PC-3 (cell line): ENCODE data around the gene INTS1. TPM values are rescaled to one million over a fixed set of nuclear protein-coding genes. Genes with fewer than 3 reads are reported as not detected.

Experiments used
- ATAC-seq: fragments of 200-7000 bp; cut with Tn5 transposase; 2 replicates; pipeline ENCODE4 v1.9.1; 2020; ENCODE audit warnings: mild to moderate bottlenecking, moderate library complexity
- BruUV-seq: library from RNA; stranded (reverse); fragments of 400-500 nt; replicated peaks from 2 replicates; lab custom pipeline; 2021; lab: Mats Ljungman, UMichigan
- CTCF ChIA-PET: fragments of 300-600 bp; sonication (Branson Sonifier 250); formaldehyde crosslinking; loops from one replicate; lab custom pipeline; 2022; ENCODE audit warnings: antibody characterized with exemption; lab: Charles Lee
- POLR2A ChIA-PET: fragments of 300-600 bp; sonication (Branson Sonifier 250); formaldehyde crosslinking; loops from one replicate; lab custom pipeline; 2022; ENCODE audit warnings: antibody characterized with exemption; ENCODE audit not compliant: unreplicated experiment; lab: Charles Lee
- DNase-seq: peaks from one replicate; pipeline ENCODE4 v3.0.0-alpha.2; 2015
- H2AFZ ChIP-seq: fragments of 300-600 bp; sonication (generic); 2 replicates; pipeline ENCODE4 v1.6.0; 2016; ENCODE audit warnings: antibody characterized with exemption, low read length
- H3F3A ChIP-seq: fragments of 300-600 bp; sonication (generic); one replicate; pipeline ENCODE4 v1.6.0; 2017; ENCODE audit warnings: antibody characterized with exemption, low read length, control low read depth, mild to moderate bottlenecking; ENCODE audit not compliant: unreplicated experiment
- H3K27ac ChIP-seq: fragments of 300-600 bp; sonication (generic); 2 replicates; pipeline ENCODE4 v1.5.1; 2016; ENCODE audit warnings: mild to moderate bottlenecking, low read length
- H3K27me3 ChIP-seq: fragments of 300-600 bp; sonication (generic); 2 replicates; pipeline ENCODE4 v1.6.1; 2016; ENCODE audit warnings: low read length, mixed read lengths
- H3K36me3 ChIP-seq: fragments of 300-600 bp; sonication (generic); 2 replicates; pipeline ENCODE4 v1.6.1; 2016; ENCODE audit warnings: low read depth, mixed run types, low read length, mixed read lengths
- H3K4me1 ChIP-seq: fragments of 300-600 bp; sonication (generic); 2 replicates; pipeline ENCODE4 v1.5.1; 2016; ENCODE audit warnings: low read length; ENCODE audit not compliant: insufficient read depth
- H3K4me2 ChIP-seq: fragments of 300-600 bp; sonication (generic); 2 replicates; pipeline ENCODE4 v1.6.0; 2016; ENCODE audit warnings: low read length
- H3K4me3 ChIP-seq: fragments of 300-600 bp; sonication (generic); 2 replicates; pipeline ENCODE4 v1.5.1; 2016; ENCODE audit warnings: mild to moderate bottlenecking, low read length, mixed read lengths
- H3K79me2 ChIP-seq: fragments of 300-600 bp; sonication (generic); 2 replicates; pipeline ENCODE4 v1.6.1; 2017; ENCODE audit warnings: low read length, mixed read lengths
- H3K9ac ChIP-seq: fragments of 300-600 bp; sonication (generic); 2 replicates; pipeline ENCODE4 v1.6.0; 2016; ENCODE audit warnings: mild to moderate bottlenecking, low read length
- H3K9me2 ChIP-seq: fragments of 300-600 bp; sonication (generic); replicated peaks from 2 replicates; pipeline ENCODE4 v1.6.1; 2016; ENCODE audit warnings: mixed run types, low read length, mixed read lengths
- H3K9me3 ChIP-seq: fragments of 300-600 bp; sonication (generic); 2 replicates; pipeline ENCODE4 v1.6.1; 2016; ENCODE audit warnings: low read length, mixed read lengths
- H4K20me1 ChIP-seq: fragments of 300-600 bp; sonication (generic); 2 replicates; pipeline ENCODE4 v1.6.1; 2016; ENCODE audit warnings: low read length, mixed read lengths
- CTCF ChIP-seq: fragments of 300-600 bp; sonication (generic); conservative IDR thresholded peaks from 2 replicates; pipeline ENCODE4 v1.5.1; 2017; ENCODE audit warnings: antibody characterized with exemption, low read depth, mild to moderate bottlenecking, low read length
- EZH2 ChIP-seq: fragments of 300-600 bp; sonication (generic); IDR thresholded peaks from one replicate; pipeline ENCODE4 v1.6.1; 2017; ENCODE audit warnings: antibody characterized with exemption, mild to moderate bottlenecking, low read length; ENCODE audit not compliant: unreplicated experiment
- EZH2phosphoT487 ChIP-seq: fragments of 300-600 bp; sonication (generic); IDR thresholded peaks from 2 replicates; pipeline ENCODE4 v1.6.1; 2018; ENCODE audit warnings: mild to moderate bottlenecking, antibody characterized with exemption, low read length, borderline replicate concordance
- intact Hi-C: fragments of 100-400 bp; cut with micrococcal nuclease; formaldehyde crosslinking; loops from 2 replicates; pipeline ENCODE4 v1.9.0; 2023
- total RNA-seq: library from RNA; depleted of rRNA; stranded (reverse); fragments of >200 nt; gene quantifications from 2 replicates; pipeline ENCODE4 v1.2.3, GENCODE V29; 2014

INTS1 gene
- total RNA-seq, 1 experiment from 2014 or later: 62.9 TPM

DNA sequence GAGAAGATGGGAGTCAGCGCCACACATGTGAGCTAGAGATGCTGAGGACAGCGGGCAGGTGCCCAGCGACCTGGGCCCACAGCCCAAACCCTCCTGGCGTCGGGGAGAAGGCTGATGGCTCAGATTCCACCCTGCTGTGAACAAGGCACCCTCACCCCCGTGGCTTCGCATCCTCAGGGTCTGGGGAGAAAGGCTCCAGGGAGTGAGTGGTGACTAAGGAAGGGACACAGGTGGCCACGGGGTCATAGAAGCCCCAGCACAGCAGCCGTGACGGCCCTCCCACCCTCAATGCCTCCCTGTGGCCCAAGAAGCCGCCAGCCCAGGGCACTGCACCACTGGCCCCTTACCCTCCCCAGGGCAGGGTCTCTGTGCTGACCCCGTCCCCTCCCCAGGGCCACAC, 19.6 kb downstream of the INTS1 start:
- Histone ChIP-seq H3K79me2 (no peaks in the 10 kb centered on the region), H3K36me3 (peaks cover 4% of the 10 kb centered on the region; the same call in 1 of the 2 replicates), H3K4me2 (no peak overlapping the region), H3K27me3 (no peaks in the 10 kb centered on the region), H3K9me2 (no peaks in the 10 kb centered on the region), H4K20me1 (no peaks in the 10 kb centered on the region), H2AFZ (no peak overlapping the region), H3F3A (no peaks in the 10 kb centered on the region), H3K4me3 (no peak overlapping the region), H3K27ac (no peak overlapping the region), H3K9me3 (no peaks in the 10 kb centered on the region), H3K9ac (no peak overlapping the region), H3K4me1 (no peaks in the 10 kb centered on the region)
- DNase-seq (no peak), ATAC-seq (no peak)
- ChIA-PET CTCF (no interaction called here), POLR2A (no interaction called here)
- no TSS peak for BruUV-seq
- intact Hi-C loops: no loop called here
- TF ChIP-seq EZH2phosphoT487 (no peak), EZH2 (no peak), CTCF (no peak)

- Histone ChIP-seq H3K9ac (no peak overlapping the region), H4K20me1 (no peaks in the 10 kb centered on the region), H3K36me3 (peaks cover 4% of the 10 kb centered on the region; the same call in 1 of the 2 replicates), H2AFZ (no peak overlapping the region), H3F3A (no peaks in the 10 kb centered on the region), H3K4me1 (no peaks in the 10 kb centered on the region), H3K4me2 (no peak overlapping the region), H3K9me3 (no peaks in the 10 kb centered on the region), H3K4me3 (no peak overlapping the region), H3K27me3 (no peaks in the 10 kb centered on the region), H3K27ac (no peak overlapping the region), H3K79me2 (no peaks in the 10 kb centered on the region), H3K9me2 (no peaks in the 10 kb centered on the region)
- ChIA-PET POLR2A (no interaction called here), CTCF (no interaction called here)
- no TSS peak for BruUV-seq
- no peak for DNase-seq
- no peak for ATAC-seq
- TF ChIP-seq CTCF: no peak
- no peak for TF ChIP-seq EZH2
- intact Hi-C loops: no loop called here
Measured at GRCh38 chr7:1483536-1484505, 20.4 kb downstream of the INTS1 start.

DNA sequence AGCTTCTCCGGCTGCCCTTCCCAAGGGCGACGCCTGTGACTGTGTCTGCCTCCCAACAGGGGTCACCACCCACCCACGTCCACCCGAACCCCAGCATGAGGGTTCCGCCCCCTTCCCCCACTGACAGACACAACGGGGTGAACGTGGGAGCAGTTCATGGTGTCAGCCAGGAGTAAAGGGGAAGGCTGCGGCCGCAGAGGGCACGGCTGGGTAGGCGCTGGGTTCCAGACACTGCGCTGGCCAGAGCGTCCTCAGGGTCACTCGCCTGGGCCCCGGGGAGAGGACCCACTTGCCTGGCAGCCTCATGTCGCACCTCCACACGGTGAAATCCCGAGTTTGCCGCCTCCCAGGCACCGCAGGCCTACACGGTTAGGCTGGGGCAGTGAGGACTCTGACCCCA, 21.1 kb downstream of the INTS1 start:
- Histone ChIP-seq H3K4me2 (no peak overlapping the region), H3K4me1 (no peaks in the 10 kb centered on the region), H3K79me2 (no peaks in the 10 kb centered on the region), H3K27ac (no peak overlapping the region), H3F3A (no peaks in the 10 kb centered on the region), H3K36me3 (peaks cover 4% of the 10 kb centered on the region; the same call in 1 of the 2 replicates), H3K27me3 (no peaks in the 10 kb centered on the region), H4K20me1 (no peaks in the 10 kb centered on the region), H3K9ac (no peak overlapping the region), H3K9me2 (no peaks in the 10 kb centered on the region), H2AFZ (no peak overlapping the region), H3K4me3 (no peak overlapping the region), H3K9me3 (no peaks in the 10 kb centered on the region)
- DNase-seq: no peak
- ATAC-seq: no peak
- intact Hi-C loops: no loop called here
- BruUV-seq: no TSS peak
- CTCF ChIA-PET: no interaction called here
- POLR2A ChIA-PET: no interaction called here
- TF ChIP-seq EZH2phosphoT487: no peak
- no peak for TF ChIP-seq CTCF
- TF ChIP-seq EZH2: no peak
